Measurements from ENCODE around the gene LILRA5. TPM values are rescaled to one million over a fixed set of nuclear protein-coding genes. Genes with fewer than 3 reads are reported as not detected.
"Not testable (repeated sequence)": the region's sequence is repeated elsewhere in the genome, so short reads cannot be mapped to it uniquely, and the experiment has no call there.

LILRA5 gene
- total RNA-seq, 3 donors from 2014 or later (not counting 1 experiment from before 2014, with no cell fraction given): 3.4 to 22.3 (median 11.1) TPM

DNA sequence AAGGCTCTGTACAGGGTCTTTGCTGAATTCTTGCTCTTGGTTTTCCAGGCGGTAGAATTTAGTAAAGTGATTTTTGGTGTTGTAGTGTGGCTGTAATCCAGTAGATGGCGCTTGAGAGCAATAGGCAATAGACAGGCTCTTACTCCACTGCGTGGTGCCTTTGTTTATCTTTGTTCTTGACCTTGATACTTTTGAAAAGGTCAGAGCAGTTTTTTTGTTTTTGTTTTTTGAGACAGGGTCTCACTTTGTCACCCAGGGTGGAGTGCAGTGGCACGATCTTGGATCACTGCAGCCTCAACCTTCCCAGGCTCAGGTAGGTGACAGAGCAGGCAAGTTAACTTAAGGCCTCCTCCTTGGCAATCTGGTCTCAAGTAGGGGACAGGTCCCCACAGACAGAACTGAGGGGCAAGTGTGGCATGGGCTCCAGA, 12.2 kb upstream of the LILRA5 start:
- Mint-ChIP-seq H3K4me3 (no peak overlapping the region), H3K9me3 (no peaks in the 10 kb centered on the region), H3K36me3 (no peaks in the 10 kb centered on the region), H3K27me3 (ENCODE audit: low read depth in 2 of 2) (peaks cover 20 to 32% of the 10 kb centered on the region in 2 donors), H3K4me1 (peaks cover 0 to 4% of the 10 kb centered on the region in 2 donors), H3K27ac (no peak overlapping the region)
- intact Hi-C loops (cut with micrococcal nuclease): loop anchor here (1.0 kb wide), 1 partner anchor 66 kb away; no protein-coding TSS in a partner anchor
- peak; percentile 80 to 94 (median 90) for ATAC-seq
- Histone ChIP-seq H3K36me3 (ENCODE audit: control insufficient read depth, insufficient read depth, low read length) (no peaks in the 10 kb centered on the region), H3K4me3 (ENCODE audit: low read length) (no peak overlapping the region), H3K27me3 (ENCODE audit: control insufficient read depth, insufficient read depth, low read length) (no peaks in the 10 kb centered on the region), H3K9me3 (ENCODE audit: control insufficient read depth, insufficient read depth, low read length) (no peaks in the 10 kb centered on the region), H3K27ac (ENCODE audit: low read length) (no peak overlapping the region), H3K4me1 (ENCODE audit: control insufficient read depth, insufficient read depth, low read length) (peaks cover 8% of the 10 kb centered on the region)
- peak; percentile 36 to 83 for DNase-seq
- WGBS (ENCODE audit: insufficient coverage): 10% methylated on average over 4 of the region's 4 CpGs
- TF ChIP-seq CTCF (IDR thresholded peaks at IDR 0.05): peak; percentile 94

DNA sequence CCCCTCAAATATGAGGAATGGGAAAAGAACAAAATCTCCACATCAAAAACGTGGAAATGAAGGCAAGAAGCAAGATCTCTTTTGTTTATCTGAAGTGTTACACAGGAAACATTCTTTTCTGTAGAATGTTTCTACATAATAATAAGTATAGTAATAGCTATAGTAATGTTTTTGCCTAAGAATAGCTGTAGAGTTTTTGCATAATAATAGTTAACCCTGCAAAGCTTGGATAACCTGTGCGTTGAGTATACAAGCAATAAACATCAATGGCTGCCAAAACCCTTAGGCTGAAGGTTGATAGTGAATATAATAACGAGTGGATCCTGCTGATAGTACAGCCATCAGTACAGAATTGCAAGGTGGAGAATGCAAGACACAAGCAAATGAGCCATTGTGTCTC, 11.1 kb upstream of the LILRA5 start:
- Histone ChIP-seq H3K9me3 (ENCODE audit: control insufficient read depth, insufficient read depth, low read length) (no peaks in the 10 kb centered on the region), H3K4me1 (ENCODE audit: control insufficient read depth, insufficient read depth, low read length) (peaks cover 11% of the 10 kb centered on the region), H3K27ac (ENCODE audit: low read length) (no peak overlapping the region), H3K27me3 (ENCODE audit: control insufficient read depth, insufficient read depth, low read length) (no peaks in the 10 kb centered on the region), H3K36me3 (ENCODE audit: control insufficient read depth, insufficient read depth, low read length) (no peaks in the 10 kb centered on the region), H3K4me3 (ENCODE audit: low read length) (no peak overlapping the region)
- no peak overlapping the region for H3K4me3 Mint-ChIP-seq
- 90% methylated on average over 2 of the region's 3 CpGs for WGBS (ENCODE audit: insufficient coverage)
- no peaks in the 10 kb centered on the region for H3K9me3 Mint-ChIP-seq
- ATAC-seq (no peak), DNase-seq (no peak)
- TF ChIP-seq CTCF (IDR thresholded peaks at IDR 0.05): no peak
- peaks cover 0 to 4% of the 10 kb centered on the region in 2 donors for H3K4me1 Mint-ChIP-seq
- no peaks in the 10 kb centered on the region for H3K36me3 Mint-ChIP-seq
- intact Hi-C loops (cut with micrococcal nuclease): no loop called here
- H3K27me3 Mint-ChIP-seq (ENCODE audit: low read depth in 2 of 2): peaks cover 23 to 36% of the 10 kb centered on the region in 2 donors
- no peak overlapping the region for H3K27ac Mint-ChIP-seq

DNA sequence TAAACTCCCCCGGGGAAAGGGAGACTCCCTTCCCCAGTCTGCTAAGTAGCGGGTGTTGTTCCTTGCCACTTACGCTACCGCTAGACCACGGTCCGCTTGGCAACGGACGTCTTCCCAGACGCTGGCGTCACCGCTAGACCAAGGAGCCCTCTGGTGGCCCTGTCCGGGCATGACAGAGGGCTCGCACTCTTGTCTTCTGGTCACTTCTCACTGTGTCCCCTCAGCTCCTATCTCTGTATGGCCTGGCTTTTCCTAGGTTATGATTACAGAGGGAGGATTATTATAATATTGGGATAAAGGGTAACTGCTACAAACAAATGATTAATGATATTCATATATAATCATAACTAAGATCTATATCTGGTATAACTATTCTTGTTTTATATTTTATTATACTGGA, 10.0 kb upstream of the LILRA5 start:
- H3K9me3 Mint-ChIP-seq: not testable (repeated sequence)
- H3K4me1 ChIP-seq (ENCODE audit: control insufficient read depth, insufficient read depth, low read length): peaks cover 11% of the 10 kb centered on the region

GRCh38 chr19:54322295-54322694, 9.3 kb upstream of the LILRA5 start:
- H3K27me3 ChIP-seq (ENCODE audit: control insufficient read depth, insufficient read depth, low read length); H3K9me3 Mint-ChIP-seq; H3K27ac Mint-ChIP-seq; ATAC-seq; H3K9me3 ChIP-seq (ENCODE audit: control insufficient read depth, insufficient read depth, low read length); H3K4me1 Mint-ChIP-seq; H3K4me3 ChIP-seq (ENCODE audit: low read length); DNase-seq; H3K4me3 Mint-ChIP-seq; intact Hi-C loops (cut with micrococcal nuclease); H3K36me3 ChIP-seq (ENCODE audit: control insufficient read depth, insufficient read depth, low read length); H3K36me3 Mint-ChIP-seq; H3K27ac ChIP-seq (ENCODE audit: low read length): not testable (repeated sequence)
- H3K27me3 Mint-ChIP-seq (ENCODE audit: low read depth in 2 of 2): peaks cover 27 to 36% of the 10 kb centered on the region in 2 donors
- 98% methylated on average over 10 of the region's 13 CpGs for WGBS (ENCODE audit: insufficient coverage)
- peaks cover 11% of the 10 kb centered on the region for H3K4me1 ChIP-seq (ENCODE audit: control insufficient read depth, insufficient read depth, low read length)

More for the DNA sequence above, 10.0 kb upstream of the LILRA5 start:
- ATAC-seq; H3K4me3 Mint-ChIP-seq; H3K9me3 ChIP-seq (ENCODE audit: control insufficient read depth, insufficient read depth, low read length); H3K27me3 ChIP-seq (ENCODE audit: control insufficient read depth, insufficient read depth, low read length); H3K4me1 Mint-ChIP-seq; DNase-seq; H3K36me3 ChIP-seq (ENCODE audit: control insufficient read depth, insufficient read depth, low read length); H3K27ac ChIP-seq (ENCODE audit: low read length); H3K4me3 ChIP-seq (ENCODE audit: low read length); intact Hi-C loops (cut with micrococcal nuclease); H3K36me3 Mint-ChIP-seq; H3K27ac Mint-ChIP-seq: not testable (repeated sequence)
- no CpG with 5 or more reads among the region's 13 CpGs for WGBS (ENCODE audit: insufficient coverage)
- peaks cover 24 to 36% of the 10 kb centered on the region in 2 donors for H3K27me3 Mint-ChIP-seq (ENCODE audit: low read depth in 2 of 2)

Data from natural killer cell (primary cell).